ENCODE data around the gene MECR. TPM values are rescaled to one million over a fixed set of nuclear protein-coding genes. Genes with fewer than 3 reads are reported as not detected.

The MECR gene
- total RNA-seq, 1 donor from 2014 or later, result 13.7 TPM

Other genes starting within 250 kb of the MECR start
- 2.0 TPM for gene TMEM200B, start 107.0 kb downstream of the MECR start, total RNA-seq
- 33.0 TPM for gene SRSF4, start 49.0 kb downstream of the MECR start, total RNA-seq
- gene PTPRU, start 5.6 kb upstream of the MECR start, total RNA-seq, result 19.5 TPM